Smooth muscle cell (in vitro differentiated cells): ENCODE results near the gene GMFB. TPM values are rescaled to one million over a fixed set of nuclear protein-coding genes. Genes with fewer than 3 reads are reported as not detected.

Source experiments
- DNase-seq: peaks from one replicate; lab custom pipeline; 2025; ENCODE audit not compliant: unreplicated experiment; lab: John Stamatoyannopoulos, UW
- H2AFZ ChIP-seq: fragments of 200-600 bp; sonication (generic); 2 replicates; pipeline ENCODE4 v1.6.0; 2016; ENCODE audit warnings: antibody characterized with exemption, low read depth, mild to moderate bottlenecking
- H3F3A ChIP-seq: fragments of 200-600 bp; sonication (generic); 2 replicates; pipeline ENCODE4 v1.6.0; 2017; ENCODE audit warnings: antibody characterized with exemption, low read depth
- H3K27ac ChIP-seq: fragments of 200-600 bp; sonication (generic); 2 replicates; pipeline ENCODE4 v1.5.1; 2016; ENCODE audit warnings: low read depth, mild to moderate bottlenecking
- H3K27me3 ChIP-seq: fragments of 200-600 bp; sonication (generic); 2 replicates; pipeline ENCODE4 v1.6.1; 2016; ENCODE audit warnings: low read depth, mild to moderate bottlenecking
- H3K36me3 ChIP-seq: fragments of 200-600 bp; sonication (generic); 2 replicates; pipeline ENCODE4 v1.5.1; 2016; ENCODE audit warnings: low read depth
- H3K4me1 ChIP-seq: fragments of 200-600 bp; sonication (generic); 2 replicates; pipeline ENCODE4 v1.5.1; 2016; ENCODE audit warnings: low read depth
- H3K4me2 ChIP-seq: fragments of 200-600 bp; sonication (generic); 2 replicates; pipeline ENCODE4 v1.6.0; 2016; ENCODE audit warnings: mild to moderate bottlenecking
- H3K4me3 ChIP-seq: fragments of 200-600 bp; sonication (generic); 2 replicates; pipeline ENCODE4 v1.5.1; 2016; ENCODE audit warnings: mild to moderate bottlenecking
- H3K79me2 ChIP-seq: fragments of 200-600 bp; sonication (generic); 2 replicates; pipeline ENCODE4 v1.6.0; 2016; ENCODE audit warnings: low read depth, mild to moderate bottlenecking
- H3K9ac ChIP-seq: fragments of 200-600 bp; sonication (generic); 2 replicates; pipeline ENCODE4 v1.6.0; 2016; ENCODE audit warnings: low read depth
- H3K9me3 ChIP-seq: fragments of 200-600 bp; sonication (generic); replicated peaks from 2 replicates; pipeline ENCODE4 v1.5.1; 2016; ENCODE audit warnings: low read depth
- H4K20me1 ChIP-seq: fragments of 200-600 bp; sonication (generic); 2 replicates; pipeline ENCODE4 v1.6.0; 2016; ENCODE audit warnings: low read depth
- WGBS: methylation state at CpG from one replicate; pipeline ENCODE4 v1.1.7; 2016; ENCODE audit warnings: low lambda C conversion rate; 5-methylcytosine and 5-hydroxymethylcytosine counted together
- polyA plus RNA-seq: library from polyadenylated mRNA; unstranded; fragments of >200 nt; fragmentation: Nextera tagmentation; extraction: Ambion mirVana; gene quantifications from 2 replicates; pipeline ENCODE4 v1.2.1, GENCODE V29; 2016
- total RNA-seq: library from RNA; depleted of rRNA; stranded (reverse); fragments of >200 nt; gene quantifications from 2 replicates; pipeline ENCODE4 v1.2.3, GENCODE V29; 2014
- TF ChIP-seq, protein P1 (sequence below): fragments of 200-600 bp; sonication (generic); IDR thresholded peaks from 2 replicates; pipeline ENCODE4 v1.5.1; 2017; ENCODE audit warnings: borderline replicate concordance, mild to moderate bottlenecking, antibody characterized with exemption; ENCODE audit not compliant: insufficient read depth, poor library complexity, severe bottlenecking

Gene GMFB
- total and polyA plus RNA-seq, 2 experiments from 2014 or later = 25.7 to 73.5 TPM

DNA sequence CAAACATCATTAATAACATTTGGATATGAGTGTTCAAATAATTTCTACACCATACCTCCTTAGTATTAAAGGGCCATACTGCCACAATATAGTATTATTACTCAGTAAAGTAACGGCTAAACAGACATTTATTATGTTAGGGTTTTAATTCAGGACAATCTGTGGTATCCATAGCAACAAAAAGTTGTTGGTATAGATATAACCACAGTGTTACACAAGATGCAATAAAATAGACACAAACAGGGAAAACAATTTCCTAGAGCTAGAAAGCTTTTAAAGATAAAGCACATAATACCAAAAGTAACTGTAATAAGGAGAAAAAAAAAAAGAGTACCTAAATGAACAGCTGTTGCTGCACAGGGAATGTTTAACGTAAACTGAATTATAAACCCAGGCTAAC, 63.7 kb downstream of the GMFB start:
- H2AFZ ChIP-seq = no peak overlapping the region
- H3K9me3 ChIP-seq = no peaks in the 10 kb centered on the region
- peaks cover 6% of the 10 kb centered on the region for H3K36me3 ChIP-seq
- H3K27me3 ChIP-seq = no peaks in the 10 kb centered on the region
- no peaks in the 10 kb centered on the region for H3K79me2 ChIP-seq
- peaks cover 3% of the 10 kb centered on the region for H3F3A ChIP-seq
- H3K4me3 ChIP-seq = no peak overlapping the region
- TF ChIP-seq, protein P1, sequence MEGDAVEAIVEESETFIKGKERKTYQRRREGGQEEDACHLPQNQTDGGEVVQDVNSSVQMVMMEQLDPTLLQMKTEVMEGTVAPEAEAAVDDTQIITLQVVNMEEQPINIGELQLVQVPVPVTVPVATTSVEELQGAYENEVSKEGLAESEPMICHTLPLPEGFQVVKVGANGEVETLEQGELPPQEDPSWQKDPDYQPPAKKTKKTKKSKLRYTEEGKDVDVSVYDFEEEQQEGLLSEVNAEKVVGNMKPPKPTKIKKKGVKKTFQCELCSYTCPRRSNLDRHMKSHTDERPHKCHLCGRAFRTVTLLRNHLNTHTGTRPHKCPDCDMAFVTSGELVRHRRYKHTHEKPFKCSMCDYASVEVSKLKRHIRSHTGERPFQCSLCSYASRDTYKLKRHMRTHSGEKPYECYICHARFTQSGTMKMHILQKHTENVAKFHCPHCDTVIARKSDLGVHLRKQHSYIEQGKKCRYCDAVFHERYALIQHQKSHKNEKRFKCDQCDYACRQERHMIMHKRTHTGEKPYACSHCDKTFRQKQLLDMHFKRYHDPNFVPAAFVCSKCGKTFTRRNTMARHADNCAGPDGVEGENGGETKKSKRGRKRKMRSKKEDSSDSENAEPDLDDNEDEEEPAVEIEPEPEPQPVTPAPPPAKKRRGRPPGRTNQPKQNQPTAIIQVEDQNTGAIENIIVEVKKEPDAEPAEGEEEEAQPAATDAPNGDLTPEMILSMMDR = no peak
- 86% methylated on average over 2 of the region's 2 CpGs for WGBS
- no peak for DNase-seq
- H3K4me2 ChIP-seq = no peak overlapping the region
- no peak overlapping the region for H3K9ac ChIP-seq
- H3K4me1 ChIP-seq = no peaks in the 10 kb centered on the region
- H3K27ac ChIP-seq = no peak overlapping the region
- peaks cover 25% of the 10 kb centered on the region for H4K20me1 ChIP-seq

Other genes starting within 250 kb of the GMFB start
- 15.4 and 22.1 TPM in 2 replicates for gene CDKN3, start 92.0 kb downstream of the GMFB start, total RNA-seq
- gene CDKN3, start 92.0 kb downstream of the GMFB start, polyA plus RNA-seq = 18.6 and 20.1 TPM in 2 replicates
- gene CNIH1, start 47.6 kb downstream of the GMFB start, total RNA-seq = 172 and 224 TPM in 2 replicates
- 133 and 162 TPM in 2 replicates for gene CNIH1, start 47.6 kb downstream of the GMFB start, polyA plus RNA-seq
- gene CGRRF1, start 20.9 kb upstream of the GMFB start, total RNA-seq = 18.4 and 20.7 TPM in 2 replicates
- 20.5 and 30.6 TPM in 2 replicates for gene CGRRF1, start 20.9 kb upstream of the GMFB start, polyA plus RNA-seq
- 36.7 and 52.3 TPM in 2 replicates for gene SAMD4A, start 78.1 kb upstream of the GMFB start, total RNA-seq
- 9.2 and 17.6 TPM in 2 replicates for gene SAMD4A, start 78.1 kb upstream of the GMFB start, polyA plus RNA-seq